Activated CD4-positive, alpha-beta T cell treated with anti-CD3 and anti-CD28 coated beads, Interleukin-2, amount 10 ng/mL, durations not matched to agents 24 days and 14 days (primary cell): ENCODE results near the gene CHID1. TPM values are rescaled to one million over a fixed set of nuclear protein-coding genes. Genes with fewer than 3 reads are reported as not detected.
A peak's percentile ranks its signal among the peaks of the same experiment; 100 is the strongest.

Experiments
- DNase-seq: peaks from one replicate; pipeline ENCODE4 v3.0.0; 2022
- H3K27ac Mint-ChIP-seq: one replicate; pipeline ENCODE4 v1.8.0; 2022; ENCODE audit warnings: mild to moderate bottlenecking, mixed read lengths
- H3K27me3 Mint-ChIP-seq: one replicate; pipeline ENCODE4 v1.8.0; 2022; ENCODE audit warnings: mixed read lengths
- H3K36me3 Mint-ChIP-seq: one replicate; pipeline ENCODE4 v1.8.0; 2022; ENCODE audit warnings: low read depth, mild to moderate bottlenecking, mixed read lengths
- H3K4me1 Mint-ChIP-seq: one replicate; pipeline ENCODE4 v1.8.0; 2021; ENCODE audit warnings: mixed read lengths
- H3K4me3 Mint-ChIP-seq: one replicate; pipeline ENCODE4 v1.8.0; 2022; ENCODE audit warnings: mild to moderate bottlenecking, moderate library complexity, mixed read lengths
- H3K9me3 Mint-ChIP-seq: one replicate; pipeline ENCODE4 v1.8.0; 2021; ENCODE audit warnings: mixed read lengths
- intact Hi-C: fragments of 100-400 bp; cut with micrococcal nuclease; formaldehyde crosslinking; loops from one replicate; pipeline ENCODE4 v1.15.1; 2023
- total RNA-seq: library from RNA; stranded (reverse); gene quantifications from 2 replicates; pipeline ENCODE4 v1.2.3, GENCODE V29; 2022

Gene CHID1
- total RNA-seq, 1 donor from 2014 or later, result 99.7 TPM

GRCh38 chr11:894575-895201, 15.9 kb downstream of the CHID1 start:
- intact Hi-C loops, result no loop called here
- Mint-ChIP-seq H3K27me3 (no peaks in the 10 kb centered on the region), H3K36me3 (peaks cover 2% of the 10 kb centered on the region), H3K27ac (no peak overlapping the region), H3K4me1 (no peaks in the 10 kb centered on the region), H3K9me3 (no peaks in the 10 kb centered on the region), H3K4me3 (no peak overlapping the region)
- no peak for DNase-seq

DNA sequence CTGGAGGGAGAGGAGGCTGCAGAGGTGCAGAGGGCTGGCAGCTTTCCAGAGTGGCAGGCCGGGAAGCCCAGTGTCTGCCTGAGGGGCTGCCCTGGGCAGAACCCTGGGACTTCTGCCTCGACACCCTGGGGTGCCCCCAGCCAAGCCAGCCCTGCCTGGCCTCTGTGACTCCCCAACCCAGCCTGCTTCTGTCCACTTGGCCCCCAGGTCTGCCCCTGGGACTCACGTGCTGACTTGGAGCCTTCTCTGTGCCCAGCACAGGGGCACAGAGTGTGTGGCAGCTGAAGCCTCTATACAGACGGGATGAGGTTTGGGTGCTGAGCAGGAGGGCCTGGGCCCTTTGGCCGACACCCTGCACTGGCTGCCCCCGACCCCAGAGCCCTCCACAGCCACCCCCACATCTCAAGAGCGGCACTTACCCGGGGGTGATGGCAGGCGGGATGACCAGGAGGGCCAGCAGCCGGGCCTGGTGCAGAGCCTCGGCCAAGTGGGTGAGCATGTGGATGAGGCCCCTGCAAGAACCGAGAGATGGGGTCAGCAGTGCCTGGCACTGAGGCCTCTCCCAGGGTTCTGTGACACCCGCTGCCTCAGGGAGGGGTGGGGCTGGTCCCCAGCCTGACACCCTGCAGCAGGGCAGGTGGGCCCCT, 17.5 kb downstream of the CHID1 start:
- Mint-ChIP-seq H3K27me3 (no peaks in the 10 kb centered on the region), H3K36me3 (peaks cover 1% of the 10 kb centered on the region), H3K9me3 (no peaks in the 10 kb centered on the region), H3K4me1 (no peaks in the 10 kb centered on the region), H3K27ac (no peak overlapping the region), H3K4me3 (no peak overlapping the region)
- intact Hi-C loops, result no loop called here
- no peak for DNase-seq

DNA sequence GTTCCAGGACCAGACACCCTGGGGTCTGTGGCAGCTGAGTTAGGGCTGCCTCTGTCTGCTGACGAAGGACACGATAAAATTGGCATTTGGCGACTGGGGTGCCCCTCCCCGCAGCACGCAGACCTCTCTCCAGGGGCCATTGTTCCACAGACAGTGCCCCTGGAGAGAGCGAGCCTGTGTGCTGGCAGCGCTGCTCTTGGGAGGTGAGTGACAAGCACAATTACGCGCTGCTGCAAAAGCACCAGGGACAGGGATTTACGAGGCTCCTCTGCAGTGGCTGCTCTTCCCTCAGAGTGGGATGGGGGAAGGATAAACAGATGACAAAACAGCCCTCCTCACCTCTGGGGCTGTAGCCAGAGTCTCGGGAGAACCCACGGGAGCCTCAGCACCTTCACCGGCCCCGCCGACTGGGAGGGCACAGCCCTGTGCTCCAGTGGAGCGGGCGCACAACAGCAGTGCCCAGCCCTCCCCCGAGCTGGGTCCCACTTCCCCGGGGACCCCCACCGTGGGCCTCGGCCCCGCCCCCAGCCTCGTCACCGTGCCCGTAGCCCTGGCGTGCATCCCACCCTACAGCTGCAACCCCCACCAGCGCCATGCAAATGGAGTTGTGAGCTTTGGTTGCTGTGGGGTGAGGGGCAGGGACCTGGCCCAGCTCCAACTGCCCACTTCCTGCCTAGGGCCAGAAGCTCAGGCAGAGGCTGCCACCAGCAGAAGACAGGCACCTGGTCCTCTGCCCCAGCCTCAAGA, 19.6 kb downstream of the CHID1 start:
- DNase-seq, result no peak
- Mint-ChIP-seq H3K36me3 (peaks cover 5% of the 10 kb centered on the region), H3K9me3 (no peaks in the 10 kb centered on the region), H3K4me3 (no peak overlapping the region), H3K27ac (no peak overlapping the region), H3K27me3 (no peaks in the 10 kb centered on the region), H3K4me1 (no peaks in the 10 kb centered on the region)
- intact Hi-C loops, result no loop called here

GRCh38 chr11:889687-890475, 20.7 kb downstream of the CHID1 start:
- Mint-ChIP-seq H3K36me3 (peaks cover 7% of the 10 kb centered on the region), H3K9me3 (no peaks in the 10 kb centered on the region), H3K4me3 (no peak overlapping the region), H3K4me1 (no peaks in the 10 kb centered on the region), H3K27ac (no peak overlapping the region), H3K27me3 (no peaks in the 10 kb centered on the region)
- DNase-seq, result no peak
- intact Hi-C loops, result no loop called here

GRCh38 chr11:889257-889656, 21.4 kb downstream of the CHID1 start:
- intact Hi-C loops, result no loop called here
- Mint-ChIP-seq H3K27ac (no peak overlapping the region), H3K36me3 (peaks cover 7% of the 10 kb centered on the region), H3K4me1 (no peaks in the 10 kb centered on the region), H3K9me3 (no peaks in the 10 kb centered on the region), H3K4me3 (no peak overlapping the region), H3K27me3 (no peaks in the 10 kb centered on the region)
- DNase-seq, result no peak

- intact Hi-C loops, result no loop called here
- Mint-ChIP-seq H3K27me3 (no peaks in the 10 kb centered on the region), H3K27ac (no peak overlapping the region), H3K9me3 (no peaks in the 10 kb centered on the region), H3K36me3 (peaks cover 7% of the 10 kb centered on the region), H3K4me1 (no peaks in the 10 kb centered on the region), H3K4me3 (no peak overlapping the region)
- no peak for DNase-seq
Measured at GRCh38 chr11:888310-889212, 22.0 kb downstream of the CHID1 start.

DNA sequence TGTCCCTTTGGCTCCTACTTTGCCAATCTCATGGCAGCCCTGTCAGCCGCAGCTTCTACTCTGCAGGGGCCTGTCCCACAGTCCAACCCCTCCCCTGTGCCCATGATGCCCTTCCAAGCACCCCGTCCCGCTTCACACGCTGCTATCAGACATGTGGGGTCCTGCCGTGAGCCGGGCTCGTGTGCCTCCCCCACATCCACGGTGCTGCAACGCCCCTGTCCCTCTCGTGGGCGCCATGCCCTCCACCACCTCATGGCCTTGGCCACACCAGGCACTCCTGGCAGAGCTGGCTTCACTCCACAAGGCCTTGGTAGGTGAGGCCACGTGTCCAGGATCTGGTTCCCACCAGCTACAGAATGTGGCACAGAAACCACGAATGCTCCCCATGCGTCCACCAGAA, 23.0 kb downstream of the CHID1 start:
- intact Hi-C loops, result no loop called here
- H3K9me3 Mint-ChIP-seq, result no peaks in the 10 kb centered on the region
- H3K27ac Mint-ChIP-seq, result no peak overlapping the region
- DNase-seq, result no peak
- H3K36me3 Mint-ChIP-seq, result peaks cover 7% of the 10 kb centered on the region
- H3K27me3 Mint-ChIP-seq, result no peaks in the 10 kb centered on the region
- no peaks in the 10 kb centered on the region for H3K4me1 Mint-ChIP-seq
- no peak overlapping the region for H3K4me3 Mint-ChIP-seq

DNA sequence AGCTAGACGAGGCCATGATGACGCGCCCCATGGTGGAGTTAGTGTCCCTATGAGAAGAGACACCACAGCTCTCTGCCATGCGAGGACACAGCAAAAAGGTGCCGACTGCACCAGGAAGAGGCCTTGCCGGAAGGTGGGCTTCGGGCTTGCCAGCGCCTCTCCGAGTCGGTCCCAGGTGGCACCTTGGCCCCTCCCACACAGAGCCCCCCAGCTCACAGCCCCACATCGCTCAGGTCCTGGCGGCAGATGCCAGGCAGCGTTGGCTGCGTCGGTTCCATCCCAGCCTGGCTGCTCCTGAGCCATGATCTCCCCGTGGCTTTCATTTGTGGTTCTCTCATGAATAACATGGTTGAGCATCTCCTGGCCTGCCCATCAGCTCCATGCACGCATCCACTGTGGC, 24.0 kb downstream of the CHID1 start:
- intact Hi-C loops, result no loop called here
- Mint-ChIP-seq H3K4me3 (no peak overlapping the region), H3K36me3 (peaks cover 12% of the 10 kb centered on the region), H3K4me1 (no peaks in the 10 kb centered on the region), H3K27ac (no peak overlapping the region), H3K9me3 (no peaks in the 10 kb centered on the region), H3K27me3 (no peaks in the 10 kb centered on the region)
- no peak for DNase-seq

DNA sequence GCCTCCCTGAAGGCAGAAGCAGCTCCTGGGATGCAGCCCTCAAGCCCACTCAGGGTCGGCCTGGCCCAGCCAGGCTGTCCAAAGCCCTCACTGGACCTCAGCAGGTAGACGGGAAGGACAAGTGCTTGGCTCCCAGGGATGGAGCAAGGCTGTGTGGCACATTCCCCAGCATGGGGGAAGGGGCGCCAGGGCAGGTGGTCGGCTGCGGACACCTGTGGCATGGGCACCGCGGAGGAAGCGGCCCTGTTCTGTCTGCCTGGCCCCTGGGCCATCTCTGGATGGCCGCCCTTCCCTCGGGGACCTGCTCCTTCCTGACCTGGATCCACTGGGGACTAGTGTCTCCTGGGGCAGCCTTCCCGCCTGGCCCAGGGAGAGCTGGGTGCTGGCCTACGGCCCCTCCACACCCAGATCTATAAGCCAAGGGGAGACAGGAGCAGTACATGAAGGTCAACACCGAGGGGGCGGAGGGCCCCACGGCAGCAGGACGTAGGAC, 26.0 kb downstream of the CHID1 start:
- Mint-ChIP-seq H3K4me1 (no peaks in the 10 kb centered on the region), H3K27ac (no peak overlapping the region), H3K9me3 (no peaks in the 10 kb centered on the region), H3K36me3 (peaks cover 12% of the 10 kb centered on the region), H3K4me3 (no peak overlapping the region), H3K27me3 (no peaks in the 10 kb centered on the region)
- intact Hi-C loops, result no loop called here
- DNase-seq, result no peak

DNA sequence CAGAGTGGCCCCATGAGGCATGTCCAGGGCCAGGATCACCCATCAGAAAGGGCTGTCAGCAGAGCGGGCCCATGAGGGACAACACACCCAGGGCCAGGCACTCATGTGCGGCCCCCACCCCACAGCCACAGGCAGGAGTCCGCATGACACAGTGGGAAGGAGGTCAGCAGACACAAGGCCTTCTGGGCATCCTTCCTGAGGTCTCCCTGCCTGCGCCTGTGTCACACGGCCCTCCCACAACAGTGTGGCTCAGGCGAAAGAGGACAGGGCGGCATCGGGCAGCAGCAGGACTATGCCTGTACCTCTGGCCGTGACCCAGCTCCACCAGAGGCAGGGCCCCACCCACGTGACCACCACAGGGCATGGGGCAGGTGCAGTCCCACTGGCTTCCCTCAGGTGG, 27.1 kb downstream of the CHID1 start:
- intact Hi-C loops, result no loop called here
- Mint-ChIP-seq H3K27me3 (no peaks in the 10 kb centered on the region), H3K4me1 (no peaks in the 10 kb centered on the region), H3K36me3 (peaks cover 11% of the 10 kb centered on the region), H3K27ac (no peak overlapping the region), H3K9me3 (no peaks in the 10 kb centered on the region), H3K4me3 (no peak overlapping the region)
- no peak for DNase-seq

DNA sequence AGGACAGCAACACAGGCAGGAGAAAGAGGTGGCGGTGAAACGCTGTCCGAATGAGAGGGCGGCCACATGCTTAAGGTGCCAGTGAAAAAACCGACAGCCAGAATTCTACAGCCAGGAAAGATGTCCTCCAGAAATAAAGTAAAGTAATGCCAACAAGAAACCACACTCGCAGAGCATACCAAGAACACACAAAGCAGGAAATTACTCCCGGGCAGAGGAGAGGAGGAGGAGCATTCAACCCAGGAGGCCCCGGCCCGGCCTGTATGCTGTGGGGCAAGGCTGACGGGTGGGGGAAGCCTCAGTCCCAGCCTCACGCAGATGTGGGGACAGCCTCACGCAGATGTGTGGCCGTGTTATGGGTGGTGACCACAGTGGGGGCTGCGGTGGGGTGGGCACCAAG, 28.0 kb downstream of the CHID1 start:
- H3K27ac Mint-ChIP-seq, result no peak overlapping the region
- intact Hi-C loops, result no loop called here
- H3K27me3 Mint-ChIP-seq, result no peaks in the 10 kb centered on the region
- DNase-seq, result no peak
- H3K4me3 Mint-ChIP-seq, result no peak overlapping the region
- no peaks in the 10 kb centered on the region for H3K9me3 Mint-ChIP-seq
- H3K36me3 Mint-ChIP-seq, result peaks cover 12% of the 10 kb centered on the region
- no peaks in the 10 kb centered on the region for H3K4me1 Mint-ChIP-seq

GRCh38 chr11:880447-880846, 30.2 kb downstream of the CHID1 start:
- Mint-ChIP-seq H3K9me3 (no peaks in the 10 kb centered on the region), H3K4me3 (no peak overlapping the region), H3K4me1 (no peaks in the 10 kb centered on the region), H3K27me3 (no peaks in the 10 kb centered on the region), H3K36me3 (peaks cover 12% of the 10 kb centered on the region), H3K27ac (no peak overlapping the region)
- no peak for DNase-seq
- intact Hi-C loops, result no loop called here

DNA sequence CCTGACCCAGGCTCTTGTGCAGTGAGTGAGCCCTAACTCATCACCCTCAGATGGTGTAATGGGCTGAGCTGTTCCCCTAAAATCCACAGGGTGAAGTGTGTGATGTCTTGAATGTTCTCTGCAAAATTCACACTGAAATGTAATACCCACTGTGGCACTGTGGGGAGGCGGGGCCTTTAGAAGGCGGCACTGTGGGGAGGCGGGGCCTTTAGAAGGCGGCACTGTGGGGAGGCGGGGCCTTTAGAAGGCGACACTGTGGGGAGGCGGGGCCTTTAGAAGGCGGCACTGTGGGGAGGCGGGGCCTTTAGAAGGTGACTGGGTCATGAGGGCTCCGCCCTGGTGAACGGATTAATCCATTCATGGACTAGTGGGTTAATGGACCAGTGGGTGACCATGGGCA, 33.0 kb downstream of the CHID1 start:
- Mint-ChIP-seq H3K36me3 (peaks cover 16% of the 10 kb centered on the region), H3K9me3 (no peaks in the 10 kb centered on the region), H3K27ac (no peak overlapping the region), H3K27me3 (no peaks in the 10 kb centered on the region), H3K4me1 (no peaks in the 10 kb centered on the region), H3K4me3 (no peak overlapping the region)
- peak; percentile 75 for DNase-seq
- intact Hi-C loops, result loop anchor here (2.0 kb wide), 1 partner anchor 33 kb away; the partner anchor contains the start of gene CHID1
